Activated naive CD8-positive, alpha-beta T cell treated with anti-CD3 and anti-CD28 coated beads, Interleukin-2, amount 10 ng/mL, durations not matched to agents 7 days and 5 days (primary cell): ENCODE measurements around the gene RNF135. TPM values are rescaled to one million over a fixed set of nuclear protein-coding genes. Genes with fewer than 3 reads are reported as not detected.
"Not testable (repeated sequence)": the region's sequence is repeated elsewhere in the genome, so short reads cannot be mapped to it uniquely, and the experiment has no call there.

Source experiments
- ATAC-seq: fragments of 150-1000 bp; cut with Tn5 transposase; one replicate; pipeline ENCODE4 v1.10.0; 2021; ENCODE audit warnings: low read depth, moderate library complexity
- POLR2A ChIA-PET: fragments of 350-600 bp; sonication (Branson Sonifier 250); formaldehyde crosslinking; loops from one replicate; lab custom pipeline; 2021; ENCODE audit warnings: antibody characterized with exemption; lab: Charles Lee
- DNase-seq: peaks from one replicate; pipeline ENCODE4 v3.0.0; 2021
- H3K27ac Mint-ChIP-seq: one replicate; pipeline ENCODE4 v1.8.0; 2022; ENCODE audit warnings: mild to moderate bottlenecking, mixed read lengths
- H3K27me3 Mint-ChIP-seq: one replicate; pipeline ENCODE4 v1.8.0; 2022; ENCODE audit warnings: mild to moderate bottlenecking, moderate library complexity, mixed read lengths
- H3K36me3 Mint-ChIP-seq: one replicate; pipeline ENCODE4 v1.8.0; 2021; ENCODE audit warnings: mild to moderate bottlenecking, mixed read lengths
- H3K4me1 Mint-ChIP-seq: one replicate; pipeline ENCODE4 v1.8.0; 2021; ENCODE audit warnings: mixed read lengths
- H3K4me3 Mint-ChIP-seq: one replicate; pipeline ENCODE4 v1.8.0; 2022; ENCODE audit warnings: mild to moderate bottlenecking, moderate library complexity, mixed read lengths
- H3K9me3 Mint-ChIP-seq: one replicate; pipeline ENCODE4 v1.8.0; 2021; ENCODE audit warnings: mixed read lengths
- total RNA-seq, 2 experiments: library from RNA; stranded (reverse); gene quantifications; one replicate each; pipeline ENCODE4 v1.2.3, GENCODE V29; 2021

The RNF135 gene
- total RNA-seq, 2 experiments from 2014 or later = 8.0 to 8.7 TPM

DNA sequence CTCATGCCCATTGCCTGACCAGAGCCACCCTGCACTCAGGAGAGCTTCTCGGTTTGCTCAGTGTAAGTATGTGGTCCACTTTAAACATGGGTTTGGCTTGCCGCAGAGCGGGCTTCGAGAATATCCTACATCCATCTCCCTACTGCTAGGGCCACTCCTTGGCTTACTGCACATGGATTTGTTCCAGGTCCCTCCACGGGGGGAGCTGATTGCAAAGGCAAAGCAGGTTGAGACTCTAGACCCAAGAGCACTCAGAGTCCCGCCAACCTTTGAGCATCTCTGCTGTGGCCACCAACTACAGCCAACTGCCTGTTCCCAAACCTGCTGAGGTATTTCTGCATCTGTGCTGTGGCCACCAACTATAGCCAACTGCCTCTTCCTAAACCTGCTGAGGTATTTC, 26.4 kb downstream of the RNF135 start:
- no peaks in the 10 kb centered on the region for H3K4me1 Mint-ChIP-seq
- no peaks in the 10 kb centered on the region for H3K9me3 Mint-ChIP-seq
- no peaks in the 10 kb centered on the region for H3K27me3 Mint-ChIP-seq
- no peak overlapping the region for H3K27ac Mint-ChIP-seq
- POLR2A ChIA-PET = no interaction called here
- ATAC-seq (no peak), DNase-seq (no peak)
- H3K4me3 Mint-ChIP-seq = no peak overlapping the region
- peaks cover 18% of the 10 kb centered on the region for H3K36me3 Mint-ChIP-seq

DNA sequence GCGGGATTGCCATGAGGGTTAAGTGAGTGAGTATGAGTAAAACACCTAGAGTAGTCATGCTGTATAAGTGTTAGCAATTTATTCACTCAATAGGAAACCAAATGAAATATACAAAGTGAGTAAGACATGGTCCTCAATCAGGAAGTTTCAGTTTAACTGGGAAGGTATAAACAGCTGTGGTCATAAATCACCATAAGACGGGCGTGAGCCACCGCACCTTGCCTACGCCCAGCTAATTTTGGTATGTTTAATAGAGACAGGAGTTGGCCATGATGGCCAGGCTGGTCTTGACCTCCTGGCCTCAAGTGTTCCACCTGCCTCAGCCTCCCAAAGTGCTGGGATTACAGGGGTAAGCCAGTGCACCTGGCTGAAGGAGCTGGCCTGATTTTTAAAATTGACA, 27.0 kb downstream of the RNF135 start:
- ATAC-seq (no peak), DNase-seq (no peak)
- POLR2A ChIA-PET = no interaction called here
- Mint-ChIP-seq H3K9me3 (no peaks in the 10 kb centered on the region), H3K4me1 (no peaks in the 10 kb centered on the region), H3K36me3 (peaks cover 18% of the 10 kb centered on the region), H3K4me3 (no peak overlapping the region), H3K27me3 (no peaks in the 10 kb centered on the region), H3K27ac (no peak overlapping the region)

DNA sequence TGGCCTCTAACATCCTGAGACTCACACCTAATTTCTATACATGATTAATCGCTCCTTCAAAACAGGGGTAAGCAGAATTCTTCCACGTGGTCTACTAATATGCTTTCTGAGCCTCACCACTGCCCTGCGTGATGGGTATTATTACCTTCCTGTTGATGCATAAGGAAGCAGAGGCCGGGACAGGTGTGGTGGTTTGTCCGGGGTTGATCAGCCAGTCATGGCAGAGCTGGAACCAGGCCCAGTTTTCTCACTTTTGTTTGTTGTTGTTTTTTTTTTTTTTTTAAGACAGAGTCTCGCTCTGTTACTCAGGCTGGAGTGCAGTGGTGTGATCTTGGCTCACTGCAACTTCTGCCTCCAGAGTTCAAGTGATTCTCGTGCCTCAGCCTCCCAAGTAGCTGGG, 31.2 kb downstream of the RNF135 start:
- Mint-ChIP-seq H3K27me3 (peaks cover 3% of the 10 kb centered on the region), H3K27ac (no peak overlapping the region), H3K4me3 (no peak overlapping the region), H3K36me3 (peaks cover 14% of the 10 kb centered on the region), H3K4me1 (peaks cover 3% of the 10 kb centered on the region), H3K9me3 (no peaks in the 10 kb centered on the region)
- POLR2A ChIA-PET = no interaction called here
- DNase-seq (no peak), ATAC-seq (no peak)

DNA sequence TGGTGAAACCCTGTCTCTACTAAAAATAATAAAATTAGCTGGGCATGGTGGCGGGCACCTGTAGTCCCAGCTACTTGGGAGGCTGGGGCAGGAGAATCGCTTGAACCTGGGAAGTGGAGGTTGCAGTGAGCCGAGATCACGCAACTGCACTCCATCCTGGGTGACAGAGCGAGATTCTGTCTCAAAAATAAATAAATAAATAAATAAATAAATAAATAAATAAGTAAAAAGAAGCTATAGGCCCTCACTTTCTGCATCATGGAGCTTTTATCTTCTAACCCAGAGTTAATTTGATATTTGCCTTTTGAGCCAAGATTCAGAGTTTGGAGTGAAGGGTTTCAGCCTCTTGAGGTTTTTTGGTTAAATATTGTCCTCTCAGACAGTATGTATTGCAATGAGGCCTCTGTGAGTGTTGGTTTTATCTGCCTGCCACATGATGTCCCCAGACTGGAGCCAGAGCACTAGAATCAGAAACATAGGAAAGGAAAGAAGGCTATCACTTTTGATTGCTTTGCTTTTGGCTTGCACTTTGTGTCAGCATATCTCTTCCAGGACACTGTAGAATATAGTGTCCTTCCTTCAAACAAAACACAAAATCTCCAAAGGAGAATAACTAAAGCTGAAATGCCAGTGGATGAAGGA, 32.5 kb downstream of the RNF135 start:
- H3K27me3 Mint-ChIP-seq = peaks cover 13% of the 10 kb centered on the region
- POLR2A ChIA-PET = no interaction called here
- DNase-seq (no peak), ATAC-seq (no peak)
- H3K4me1 Mint-ChIP-seq = peaks cover 7% of the 10 kb centered on the region
- peaks cover 8% of the 10 kb centered on the region for H3K36me3 Mint-ChIP-seq
- H3K9me3 Mint-ChIP-seq = no peaks in the 10 kb centered on the region
- no peak overlapping the region for H3K27ac Mint-ChIP-seq
- H3K4me3 Mint-ChIP-seq = no peak overlapping the region

DNA sequence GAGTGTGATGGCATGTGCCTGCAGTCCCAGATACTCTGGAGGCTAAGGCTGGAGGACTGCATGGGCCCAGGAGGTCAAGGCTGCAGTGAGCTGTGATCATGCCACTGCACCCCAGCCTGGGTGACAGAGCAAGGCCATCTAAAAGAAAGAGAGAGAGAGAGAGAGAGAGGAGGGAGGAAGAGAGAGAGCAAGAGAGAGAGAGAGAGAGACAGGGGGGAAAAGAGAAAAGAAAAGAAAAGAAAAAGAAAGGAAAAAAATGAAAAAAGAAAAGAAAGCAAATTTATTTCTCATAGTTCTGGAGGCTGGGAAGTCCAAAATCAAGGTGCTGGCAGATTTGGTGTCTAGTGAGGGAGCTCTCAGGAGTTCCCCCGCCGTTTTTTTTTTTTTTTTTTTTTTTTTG, 33.3 kb downstream of the RNF135 start:
- Mint-ChIP-seq H3K36me3 (peaks cover 8% of the 10 kb centered on the region), H3K4me1 (peaks cover 9% of the 10 kb centered on the region), H3K9me3 (no peaks in the 10 kb centered on the region), H3K27me3 (peaks cover 19% of the 10 kb centered on the region), H3K27ac (no peak overlapping the region), H3K4me3 (no peak overlapping the region)
- ATAC-seq (no peak), DNase-seq (no peak)
- POLR2A ChIA-PET = no interaction called here

DNA sequence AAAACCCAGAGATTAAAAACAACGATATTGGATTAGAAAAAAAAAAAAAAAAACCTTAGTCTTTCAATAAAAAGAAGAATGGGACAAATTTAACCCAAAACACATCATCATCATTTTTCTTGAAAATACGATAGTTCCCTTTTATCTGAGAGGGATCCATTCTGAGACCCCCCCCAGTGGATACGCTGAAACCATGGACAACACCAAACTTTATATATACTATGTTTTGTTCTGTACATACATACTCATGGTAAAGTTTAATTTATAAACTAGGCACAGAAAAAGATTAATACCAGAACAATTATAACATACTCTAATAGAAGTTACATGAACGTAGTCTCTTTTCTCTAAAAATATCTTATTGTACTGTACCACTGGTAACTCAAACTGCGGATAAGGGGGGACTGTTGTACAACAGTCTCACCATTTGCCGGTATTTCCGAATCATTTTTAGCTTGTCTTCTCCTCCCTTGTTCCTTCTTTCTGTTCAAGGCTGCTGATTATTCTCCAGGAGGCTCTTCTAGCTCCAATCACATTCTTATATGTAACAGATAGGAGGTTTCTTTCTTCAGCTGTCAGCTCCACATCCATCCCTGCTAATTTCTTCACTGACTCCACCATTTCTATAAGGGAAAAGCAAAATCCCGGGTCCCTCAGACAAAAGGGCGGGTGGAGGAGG, 37.0 kb downstream of the RNF135 start:
- no peak for ATAC-seq
- Mint-ChIP-seq H3K9me3 (no peaks in the 10 kb centered on the region), H3K4me1 (peaks cover 12% of the 10 kb centered on the region), H3K4me3 (peak overlapping the region; percentile 86), H3K27ac (peak overlapping the region; percentile 6), H3K27me3 (peaks cover 32% of the 10 kb centered on the region), H3K36me3 (no peaks in the 10 kb centered on the region)
- DNase-seq = no peak
- POLR2A ChIA-PET = interaction anchor here (1.6 to 2.0 kb wide), 2 partner anchors 37 to 91 kb away, joined by 3 to 9 read pairs; partner anchors contain the start of gene RNF135

DNA sequence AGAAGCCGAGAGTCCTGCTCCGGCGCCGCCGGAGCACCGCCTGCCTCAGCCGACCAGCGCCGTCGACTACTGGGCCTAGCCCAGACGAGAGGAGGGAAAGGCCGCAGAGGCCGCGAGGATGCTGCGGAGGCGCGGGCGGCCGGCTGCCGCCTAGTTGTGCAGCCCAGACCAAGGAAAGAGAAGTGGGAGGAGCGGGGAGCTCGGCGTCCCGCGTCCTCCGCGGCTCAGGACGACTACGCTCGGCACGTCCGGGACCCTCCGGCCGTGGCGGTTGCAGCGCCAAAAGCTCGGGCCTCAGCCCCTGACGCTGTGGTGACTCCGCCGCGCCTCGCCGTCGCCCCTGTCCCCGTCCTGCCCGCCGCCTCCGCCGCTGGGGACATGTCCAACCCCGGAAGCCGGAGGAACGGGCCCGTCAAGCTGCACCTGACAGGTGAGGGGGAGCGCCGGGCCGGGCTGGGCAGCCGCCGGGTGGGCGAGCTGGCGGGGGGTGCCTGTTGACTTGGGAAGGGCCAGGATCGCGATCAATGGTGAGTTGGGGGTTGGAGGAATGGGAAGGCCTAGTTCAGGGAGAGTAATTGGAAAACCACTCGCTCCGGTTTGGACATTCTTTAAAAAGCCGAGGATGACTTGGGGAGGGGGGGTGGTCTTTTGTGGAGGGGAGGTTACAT, 37.7 kb downstream of the RNF135 start:
- ATAC-seq = peak; percentile 69
- DNase-seq = peak; percentile 69
- POLR2A ChIA-PET = interaction anchor here (0.7 to 2.0 kb wide), 4 partner anchors 37 to 198 kb away, joined by 3 to 9 read pairs (median 3); partner anchors contain the start of genes RNF135 and TEFM

DNA sequence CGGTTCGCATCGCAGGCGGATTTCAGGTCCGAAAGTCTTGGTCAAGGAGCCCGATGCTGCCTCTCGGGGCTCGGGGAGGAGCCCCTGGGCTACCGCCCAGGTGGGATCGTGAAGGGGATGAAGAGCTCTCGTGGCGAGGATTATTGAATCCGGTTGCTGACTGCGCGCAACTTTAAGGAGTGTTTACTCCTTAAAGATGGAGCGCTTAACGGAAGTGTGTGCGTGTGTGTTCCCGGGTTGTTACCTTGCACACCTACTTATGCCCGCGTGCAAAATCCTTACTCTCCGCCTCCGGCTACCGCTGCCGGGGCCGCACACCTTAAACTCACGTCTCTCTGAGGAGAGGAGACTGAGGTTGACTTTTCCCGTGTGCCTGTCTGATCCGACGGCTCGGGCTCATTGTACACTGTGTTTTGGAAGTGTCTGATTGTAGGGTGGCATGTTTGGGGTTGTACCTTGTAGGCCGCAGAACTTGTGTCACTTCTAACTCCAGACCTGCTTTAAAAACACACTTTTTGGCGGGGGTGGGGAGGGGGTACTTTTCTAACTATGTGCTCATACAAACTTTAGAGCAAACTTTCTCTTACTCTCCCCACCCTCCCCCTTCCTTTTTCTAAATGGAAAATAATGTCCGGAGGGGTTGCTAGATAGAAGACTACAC, 38.3 kb downstream of the RNF135 start:
- H3K9me3 Mint-ChIP-seq, H3K36me3 Mint-ChIP-seq: not testable (repeated sequence)
- ATAC-seq (peak; percentile 13), DNase-seq (peak; percentile 39)
- peaks cover 36% of the 10 kb centered on the region for H3K27me3 Mint-ChIP-seq
- POLR2A ChIA-PET = interaction anchor here (0.7 to 2.0 kb wide), 4 partner anchors 38 to 199 kb away, joined by 3 to 9 read pairs (median 3); partner anchors contain the start of genes RNF135 and TEFM
- peak overlapping the region; percentile 55 for H3K27ac Mint-ChIP-seq
- peaks cover 12% of the 10 kb centered on the region for H3K4me1 Mint-ChIP-seq
- H3K4me3 Mint-ChIP-seq = peak overlapping the region; percentile 86

More for the DNA sequence above, 37.7 kb downstream of the RNF135 start:
- Mint-ChIP-seq H3K9me3 (no peaks in the 10 kb centered on the region), H3K27ac (peak overlapping the region; percentile 55), H3K36me3 (no peaks in the 10 kb centered on the region), H3K4me3 (peak overlapping the region; percentile 86), H3K27me3 (peaks cover 32% of the 10 kb centered on the region), H3K4me1 (peaks cover 12% of the 10 kb centered on the region)

DNA sequence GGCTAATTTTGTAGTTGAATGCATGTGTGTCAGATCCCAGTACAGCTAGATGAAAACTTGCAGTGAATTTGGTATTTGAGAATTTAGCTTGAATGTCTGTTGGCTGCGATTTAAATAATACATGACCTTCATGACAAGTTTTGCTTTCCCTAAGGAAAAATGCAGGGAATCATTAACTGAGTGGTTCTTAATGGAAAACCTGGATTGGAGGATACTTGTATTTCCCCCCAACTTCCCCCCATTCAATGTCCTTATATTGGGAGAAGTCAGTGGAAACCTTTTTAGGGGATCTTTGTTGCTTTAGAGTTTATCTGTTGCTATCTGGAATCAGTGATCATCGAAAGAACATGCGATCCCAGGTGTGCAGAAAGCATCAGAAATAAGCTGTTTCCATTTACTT, 39.2 kb downstream of the RNF135 start:
- ATAC-seq, DNase-seq, H3K9me3 Mint-ChIP-seq, POLR2A ChIA-PET, H3K27ac Mint-ChIP-seq, H3K36me3 Mint-ChIP-seq: not testable (repeated sequence)
- peak overlapping the region; percentile 49 for H3K4me3 Mint-ChIP-seq
- H3K4me1 Mint-ChIP-seq = peaks cover 12% of the 10 kb centered on the region
- H3K27me3 Mint-ChIP-seq = peaks cover 37% of the 10 kb centered on the region

DNA sequence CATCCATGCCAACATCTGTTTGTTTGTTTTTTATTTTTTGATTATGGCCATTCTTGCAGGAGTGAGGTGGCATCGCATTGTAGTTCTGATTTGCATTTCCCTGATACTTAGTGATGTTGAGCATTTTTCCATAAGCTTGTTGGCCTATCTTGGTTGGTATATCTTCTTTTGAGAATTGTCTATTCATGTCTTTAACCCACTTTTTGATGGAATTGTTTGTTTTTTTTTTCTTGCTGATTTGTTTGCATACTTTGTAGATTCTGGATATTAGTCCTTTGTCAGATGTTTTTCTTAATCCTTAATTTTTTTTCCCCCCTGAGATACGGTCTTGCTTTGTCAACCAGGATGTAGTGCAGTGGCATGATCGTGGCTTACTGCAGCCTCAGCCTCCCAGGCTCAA, 43.0 kb downstream of the RNF135 start:
- Mint-ChIP-seq H3K4me1 (peaks cover 6% of the 10 kb centered on the region), H3K36me3 (no peaks in the 10 kb centered on the region), H3K9me3 (no peaks in the 10 kb centered on the region), H3K27me3 (peaks cover 21% of the 10 kb centered on the region), H3K27ac (no peak overlapping the region), H3K4me3 (no peak overlapping the region)
- no peak for ATAC-seq
- DNase-seq = no peak
- POLR2A ChIA-PET = no interaction called here

DNA sequence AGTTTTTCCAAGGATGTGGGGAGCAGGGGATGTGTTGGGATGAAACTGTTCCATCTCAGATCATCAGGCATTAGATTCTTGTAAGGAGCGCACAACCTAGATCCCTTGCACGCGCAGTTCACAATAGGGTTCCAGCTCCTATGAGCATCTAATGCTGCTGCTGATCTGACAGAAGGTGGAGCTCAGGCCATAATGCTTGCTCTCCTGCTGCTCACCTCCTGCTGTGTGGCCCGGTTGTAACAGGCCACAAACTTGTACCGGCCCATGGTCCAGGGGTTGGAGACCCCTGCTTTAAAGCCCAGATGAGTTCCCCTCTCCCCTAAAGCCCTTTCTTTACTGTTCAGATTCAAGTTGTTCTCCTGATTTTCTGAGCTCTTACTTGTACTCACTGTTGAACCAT, 44.8 kb downstream of the RNF135 start:
- ATAC-seq (no peak), DNase-seq (no peak)

DNA sequence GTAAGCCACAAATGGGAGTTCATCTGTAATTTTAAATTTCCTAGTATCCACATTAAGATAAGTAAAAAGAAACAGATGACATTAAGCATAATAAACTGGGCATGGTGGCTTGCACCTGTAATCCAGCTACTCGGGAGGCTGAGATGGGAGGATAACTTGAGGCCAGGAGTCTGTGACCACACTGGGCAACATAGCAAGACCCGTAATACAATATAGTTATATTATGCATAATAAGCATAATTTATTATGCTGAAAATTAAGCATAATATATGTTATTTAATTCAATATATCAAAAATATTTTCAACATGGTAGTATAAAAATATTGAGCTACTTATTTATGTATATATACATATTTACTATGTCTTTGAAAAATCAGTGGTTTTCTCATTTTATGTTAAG, 48.2 kb downstream of the RNF135 start:
- no peaks in the 10 kb centered on the region for H3K9me3 Mint-ChIP-seq
- no peak overlapping the region for H3K4me3 Mint-ChIP-seq
- peaks cover 5% of the 10 kb centered on the region for H3K27me3 Mint-ChIP-seq
- H3K36me3 Mint-ChIP-seq = no peaks in the 10 kb centered on the region
- DNase-seq (no peak), ATAC-seq (no peak)
- H3K27ac Mint-ChIP-seq = no peak overlapping the region
- POLR2A ChIA-PET = no interaction called here
- H3K4me1 Mint-ChIP-seq = no peaks in the 10 kb centered on the region

More for the DNA sequence above, 44.8 kb downstream of the RNF135 start:
- H3K9me3 Mint-ChIP-seq = no peaks in the 10 kb centered on the region
- H3K4me3 Mint-ChIP-seq = no peak overlapping the region
- POLR2A ChIA-PET = no interaction called here
- H3K27me3 Mint-ChIP-seq = peaks cover 11% of the 10 kb centered on the region
- no peaks in the 10 kb centered on the region for H3K4me1 Mint-ChIP-seq
- no peaks in the 10 kb centered on the region for H3K36me3 Mint-ChIP-seq
- H3K27ac Mint-ChIP-seq = no peak overlapping the region

DNA sequence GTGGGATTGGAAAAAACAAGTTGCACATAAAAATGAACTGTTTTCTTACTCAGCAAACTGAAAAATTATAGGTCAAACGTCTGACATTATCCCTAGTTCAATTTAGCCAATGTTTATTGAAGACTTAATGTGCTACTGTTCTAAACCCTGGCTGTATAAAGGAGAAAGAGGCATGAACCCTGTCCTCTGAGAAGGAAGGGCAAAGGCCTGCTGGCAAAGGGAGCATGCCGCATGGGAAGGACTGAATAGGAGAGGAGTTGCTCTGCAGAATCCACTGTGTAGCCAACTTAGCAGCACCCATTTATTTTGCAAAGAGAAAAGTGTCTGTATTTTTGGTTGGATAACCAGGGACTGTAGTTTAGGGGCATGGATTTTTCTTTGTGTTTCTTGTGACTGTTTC, 52.3 kb downstream of the RNF135 start:
- ATAC-seq, H3K9me3 Mint-ChIP-seq, DNase-seq, H3K4me3 Mint-ChIP-seq, H3K36me3 Mint-ChIP-seq, H3K4me1 Mint-ChIP-seq, POLR2A ChIA-PET, H3K27me3 Mint-ChIP-seq, H3K27ac Mint-ChIP-seq: not testable (repeated sequence)
